Kasumi-1 (cell line): ENCODE data around the gene H1-8.

Experiments used
- DNase-seq, 2 experiments: peaks; one replicate each; lab custom pipeline; 2025; lab: John Stamatoyannopoulos, UW

H1-8 gene

GRCh38 chr3:129556358-129556695, 13.4 kb downstream of the H1-8 start:
- DNase-seq = no peak

- no peak for DNase-seq
Observed at GRCh38 chr3:129556890-129557547, 14.0 kb downstream of the H1-8 start.

GRCh38 chr3:129557548-129557894, 14.5 kb downstream of the H1-8 start:
- no peak for DNase-seq

- DNase-seq = no peak
Observed at GRCh38 chr3:129558081-129558771, 15.3 kb downstream of the H1-8 start.

GRCh38 chr3:129558772-129559564, 16.0 kb downstream of the H1-8 start:
- DNase-seq = no peak

GRCh38 chr3:129559565-129560079, 16.6 kb downstream of the H1-8 start:
- DNase-seq = no peak

- DNase-seq = no peak
Observed at GRCh38 chr3:129560269-129560787, 17.4 kb downstream of the H1-8 start.

- DNase-seq = no peak
Observed at GRCh38 chr3:129560911-129561594, 18.1 kb downstream of the H1-8 start.

- DNase-seq = no peak
Observed at GRCh38 chr3:129561619-129562248, 18.8 kb downstream of the H1-8 start.

- DNase-seq = no peak
Observed at GRCh38 chr3:129562803-129563202, 19.8 kb downstream of the H1-8 start.

GRCh38 chr3:129563332-129563731, 20.4 kb downstream of the H1-8 start:
- no peak for DNase-seq

GRCh38 chr3:129563850-129564535, 21.0 kb downstream of the H1-8 start:
- DNase-seq = no peak

GRCh38 chr3:129564981-129565644, 22.1 kb downstream of the H1-8 start:
- no peak for DNase-seq

- no peak for DNase-seq
Observed at GRCh38 chr3:129565902-129566301, 22.9 kb downstream of the H1-8 start.

- no peak for DNase-seq
Observed at GRCh38 chr3:129567176-129567705, 24.3 kb downstream of the H1-8 start.

GRCh38 chr3:129567939-129568338, 25.0 kb downstream of the H1-8 start:
- DNase-seq = no peak

GRCh38 chr3:129569856-129570255, 26.9 kb downstream of the H1-8 start:
- DNase-seq = no peak

- DNase-seq = no peak
Observed at GRCh38 chr3:129571605-129572547, 28.9 kb downstream of the H1-8 start.

- no peak for DNase-seq
Observed at GRCh38 chr3:129572603-129573002, 29.6 kb downstream of the H1-8 start.
